HCT116 (cell line): ENCODE results near the gene MLYCD.

Experiments
- CTCF ChIP-seq, 3 experiments: fragments of 200-600 bp in 1 of 3; sonication (generic) in 1 of 3; IDR thresholded peaks in 2 of 3; conservative IDR thresholded peaks in 1 of 3; 2 replicates each; pipeline ENCODE4 v1.5.1; 2012 to 2017; ENCODE audit warnings: low read depth in 2 of 3, low read length in 2 of 3, antibody characterized with exemption in 1 of 3, borderline replicate concordance in 1 of 3, control low read depth in 1 of 3, mild to moderate bottlenecking in 1 of 3, mixed read lengths in 1 of 3, mixed run types in 1 of 3, moderate library complexity in 1 of 3; ENCODE audit not compliant: insufficient read depth in 1 of 3
- FOSL1 ChIP-seq: IDR thresholded peaks from 2 replicates; pipeline ENCODE4 v1.6.1; 2012; ENCODE audit warnings: low read depth
- MAX ChIP-seq: IDR thresholded peaks from 2 replicates; pipeline ENCODE4 v1.6.1; 2012
- POLR2A ChIP-seq: IDR thresholded peaks from 2 replicates; pipeline ENCODE4 v1.7.0; 2011; ENCODE audit warnings: borderline replicate concordance; ENCODE audit not compliant: insufficient read depth, insufficient read length; ENCODE audit errors: extremely low read depth
- RAD21 ChIP-seq: IDR thresholded peaks from 2 replicates; pipeline ENCODE4 v1.6.1; 2012; ENCODE audit warnings: low read depth, mild to moderate bottlenecking
- SIN3A ChIP-seq: IDR thresholded peaks from 2 replicates; pipeline ENCODE4 v1.6.1; 2012; ENCODE audit warnings: low read depth
- TCF7L2 ChIP-seq: IDR thresholded peaks from 2 replicates; pipeline ENCODE4 v1.7.0; 2011; ENCODE audit warnings: borderline replicate concordance, inconsistent platforms; ENCODE audit not compliant: insufficient read depth, insufficient read length; ENCODE audit errors: extremely low read depth
- YY1 ChIP-seq: IDR thresholded peaks from 2 replicates; pipeline ENCODE4 v1.6.1; 2011; ENCODE audit warnings: low read length, low read depth, moderate library complexity, mild to moderate bottlenecking; ENCODE audit not compliant: insufficient replicate concordance; ENCODE audit errors: extremely low read depth
- ZFX ChIP-seq: fragments of 450-650 bp; IDR thresholded peaks from 2 replicates; pipeline ENCODE4 v1.6.1; 2017
- ZNF274 ChIP-seq: fragments of 200-500 bp; sonication (Bioruptor generic); IDR thresholded peaks from 2 replicates; pipeline ENCODE4 v1.6.1; 2014; ENCODE audit warnings: mild to moderate bottlenecking, low read depth, low read length, inconsistent platforms
- TF ChIP-seq, protein P1 (sequence below): IDR thresholded peaks from 2 replicates; pipeline ENCODE4 v1.6.1; 2012
- TF ChIP-seq, protein P2 (sequence below): IDR thresholded peaks from 2 replicates; pipeline ENCODE4 v1.6.1; 2012; ENCODE audit warnings: low read depth

- TF ChIP-seq, protein P1, sequence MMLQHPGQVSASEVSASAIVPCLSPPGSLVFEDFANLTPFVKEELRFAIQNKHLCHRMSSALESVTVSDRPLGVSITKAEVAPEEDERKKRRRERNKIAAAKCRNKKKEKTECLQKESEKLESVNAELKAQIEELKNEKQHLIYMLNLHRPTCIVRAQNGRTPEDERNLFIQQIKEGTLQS, result no peak
- TF ChIP-seq RAD21 (no peak), TCF7L2 (no peak), CTCF (IDR thresholded peaks at IDR 0.05 in 2 of 3, conservative IDR thresholded peaks at IDR 0.05 in 1 of 3; ENCODE audit: borderline replicate concordance in 1 of 3, insufficient read depth in 1 of 3, low read depth in 2 of 3, low read length in 2 of 3) (no peak), MAX (no peak), SIN3A (no peak), YY1 (no peak), POLR2A (no peak), ZFX (no peak), FOSL1 (no peak), ZNF274 (no peak)
- TF ChIP-seq, protein P2, sequence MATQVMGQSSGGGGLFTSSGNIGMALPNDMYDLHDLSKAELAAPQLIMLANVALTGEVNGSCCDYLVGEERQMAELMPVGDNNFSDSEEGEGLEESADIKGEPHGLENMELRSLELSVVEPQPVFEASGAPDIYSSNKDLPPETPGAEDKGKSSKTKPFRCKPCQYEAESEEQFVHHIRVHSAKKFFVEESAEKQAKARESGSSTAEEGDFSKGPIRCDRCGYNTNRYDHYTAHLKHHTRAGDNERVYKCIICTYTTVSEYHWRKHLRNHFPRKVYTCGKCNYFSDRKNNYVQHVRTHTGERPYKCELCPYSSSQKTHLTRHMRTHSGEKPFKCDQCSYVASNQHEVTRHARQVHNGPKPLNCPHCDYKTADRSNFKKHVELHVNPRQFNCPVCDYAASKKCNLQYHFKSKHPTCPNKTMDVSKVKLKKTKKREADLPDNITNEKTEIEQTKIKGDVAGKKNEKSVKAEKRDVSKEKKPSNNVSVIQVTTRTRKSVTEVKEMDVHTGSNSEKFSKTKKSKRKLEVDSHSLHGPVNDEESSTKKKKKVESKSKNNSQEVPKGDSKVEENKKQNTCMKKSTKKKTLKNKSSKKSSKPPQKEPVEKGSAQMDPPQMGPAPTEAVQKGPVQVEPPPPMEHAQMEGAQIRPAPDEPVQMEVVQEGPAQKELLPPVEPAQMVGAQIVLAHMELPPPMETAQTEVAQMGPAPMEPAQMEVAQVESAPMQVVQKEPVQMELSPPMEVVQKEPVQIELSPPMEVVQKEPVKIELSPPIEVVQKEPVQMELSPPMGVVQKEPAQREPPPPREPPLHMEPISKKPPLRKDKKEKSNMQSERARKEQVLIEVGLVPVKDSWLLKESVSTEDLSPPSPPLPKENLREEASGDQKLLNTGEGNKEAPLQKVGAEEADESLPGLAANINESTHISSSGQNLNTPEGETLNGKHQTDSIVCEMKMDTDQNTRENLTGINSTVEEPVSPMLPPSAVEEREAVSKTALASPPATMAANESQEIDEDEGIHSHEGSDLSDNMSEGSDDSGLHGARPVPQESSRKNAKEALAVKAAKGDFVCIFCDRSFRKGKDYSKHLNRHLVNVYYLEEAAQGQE, result no peak
Measured at GRCh38 chr16:83895243-83895642, 3.7 kb upstream of the MLYCD start.
